Peyer's patch (tissue), 4 donors: Measurements from ENCODE around the gene NFATC3. TPM values are rescaled to one million over a fixed set of nuclear protein-coding genes. Genes with fewer than 3 reads are reported as not detected.
A peak's percentile ranks its signal among the peaks of the same experiment; 100 is the strongest.

Source experiments
- DNase-seq, 3 donors: peaks; one replicate each; pipeline ENCODE4 v3.0.0-alpha.2; 2017 to 2019
- H3K27ac ChIP-seq, 4 donors: fragments of 200-600 bp; sonication (generic); one replicate each; pipeline ENCODE4 v1.5.1; 2016 to 2019
- H3K27me3 ChIP-seq, 2 donors: fragments of 200-600 bp; sonication (generic); one replicate each; pipeline ENCODE4 v1.5.1; 2019
- H3K36me3 ChIP-seq, 3 donors: fragments of 200-600 bp; sonication (generic); one replicate each; pipeline ENCODE4 v1.5.1; 2016 to 2019
- H3K4me1 ChIP-seq, 4 donors: fragments of 200-600 bp; sonication (generic); one replicate each; pipeline ENCODE4 v1.5.1; 2016 to 2019
- H3K4me3 ChIP-seq, 4 donors: fragments of 200-600 bp; sonication (generic); 1 replicate in 3 of 4; 2 replicates in 1 of 4; pipeline ENCODE4 v1.5.1; 2016 to 2019; ENCODE audit warnings: mild to moderate bottlenecking in 1 of 4
- H3K9me3 ChIP-seq, 4 donors: fragments of 200-600 bp; sonication (generic); one replicate each; pipeline ENCODE4 v1.5.1; 2016 to 2019; ENCODE audit warnings: mild to moderate bottlenecking in 1 of 4
- POLR2A ChIP-seq, 2 donors: fragments of 450-650 bp; IDR thresholded peaks; one replicate each; pipeline ENCODE4 v1.5.1; 2017; ENCODE audit warnings: antibody characterized with exemption in 2 of 2, mild to moderate bottlenecking in 2 of 2, moderate library complexity in 2 of 2
- total RNA-seq, 4 donors: library from RNA; depleted of rRNA; stranded (reverse); fragments of >200 nt; gene quantifications; one replicate each; pipeline ENCODE4 v1.1.0, GENCODE V29; 2016
- TF ChIP-seq, protein P1 (sequence below), 6 experiments: fragments of 450-650 bp in 4 of 6; fragments of 200-600 bp in 2 of 6; sonication (generic) in 1 of 6; IDR thresholded peaks; one replicate each; pipeline ENCODE4 v1.5.1; 2017 to 2019; ENCODE audit warnings: antibody characterized with exemption in 6 of 6, mild to moderate bottlenecking in 3 of 6, moderate library complexity in 1 of 6

The NFATC3 gene
- total RNA-seq, 4 donors from 2014 or later: 40.5 to 72.0 (median 61.0) TPM

DNA sequence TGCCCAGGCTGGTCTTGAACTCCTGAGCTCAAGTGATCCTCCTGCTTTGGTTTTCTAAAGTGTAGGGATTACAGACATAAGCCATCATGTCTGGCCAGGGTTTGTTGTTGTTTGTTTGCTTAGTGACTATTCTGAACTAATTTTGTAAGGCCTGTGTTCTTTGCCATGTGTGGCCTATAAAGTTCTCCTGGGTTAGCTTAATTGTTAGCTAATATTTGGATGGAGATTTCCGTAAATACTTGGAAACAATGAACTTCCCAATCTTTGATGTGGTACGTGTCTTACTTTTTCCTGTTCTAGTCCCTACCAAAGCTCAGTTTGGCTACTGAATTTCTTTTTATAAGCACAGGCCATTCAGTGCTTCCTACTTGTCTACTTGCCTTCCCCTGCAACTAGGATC lies 37.2 kb upstream of the NFATC3 start:
- peaks cover 0 to 12% (median 0%) of the 10 kb centered on the region in 3 donors for H3K36me3 ChIP-seq
- no peak for DNase-seq
- no peak overlapping the region for H3K4me3 ChIP-seq
- no peaks in the 10 kb centered on the region for H3K4me1 ChIP-seq
- no peak overlapping the region for H3K27ac ChIP-seq
- no peaks in the 10 kb centered on the region for H3K27me3 ChIP-seq
- no peaks in the 10 kb centered on the region for H3K9me3 ChIP-seq
- TF ChIP-seq POLR2A (IDR thresholded peaks at IDR 0.05): no peak
- TF ChIP-seq, protein P1, sequence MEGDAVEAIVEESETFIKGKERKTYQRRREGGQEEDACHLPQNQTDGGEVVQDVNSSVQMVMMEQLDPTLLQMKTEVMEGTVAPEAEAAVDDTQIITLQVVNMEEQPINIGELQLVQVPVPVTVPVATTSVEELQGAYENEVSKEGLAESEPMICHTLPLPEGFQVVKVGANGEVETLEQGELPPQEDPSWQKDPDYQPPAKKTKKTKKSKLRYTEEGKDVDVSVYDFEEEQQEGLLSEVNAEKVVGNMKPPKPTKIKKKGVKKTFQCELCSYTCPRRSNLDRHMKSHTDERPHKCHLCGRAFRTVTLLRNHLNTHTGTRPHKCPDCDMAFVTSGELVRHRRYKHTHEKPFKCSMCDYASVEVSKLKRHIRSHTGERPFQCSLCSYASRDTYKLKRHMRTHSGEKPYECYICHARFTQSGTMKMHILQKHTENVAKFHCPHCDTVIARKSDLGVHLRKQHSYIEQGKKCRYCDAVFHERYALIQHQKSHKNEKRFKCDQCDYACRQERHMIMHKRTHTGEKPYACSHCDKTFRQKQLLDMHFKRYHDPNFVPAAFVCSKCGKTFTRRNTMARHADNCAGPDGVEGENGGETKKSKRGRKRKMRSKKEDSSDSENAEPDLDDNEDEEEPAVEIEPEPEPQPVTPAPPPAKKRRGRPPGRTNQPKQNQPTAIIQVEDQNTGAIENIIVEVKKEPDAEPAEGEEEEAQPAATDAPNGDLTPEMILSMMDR (IDR thresholded peaks at IDR 0.05): no peak

DNA sequence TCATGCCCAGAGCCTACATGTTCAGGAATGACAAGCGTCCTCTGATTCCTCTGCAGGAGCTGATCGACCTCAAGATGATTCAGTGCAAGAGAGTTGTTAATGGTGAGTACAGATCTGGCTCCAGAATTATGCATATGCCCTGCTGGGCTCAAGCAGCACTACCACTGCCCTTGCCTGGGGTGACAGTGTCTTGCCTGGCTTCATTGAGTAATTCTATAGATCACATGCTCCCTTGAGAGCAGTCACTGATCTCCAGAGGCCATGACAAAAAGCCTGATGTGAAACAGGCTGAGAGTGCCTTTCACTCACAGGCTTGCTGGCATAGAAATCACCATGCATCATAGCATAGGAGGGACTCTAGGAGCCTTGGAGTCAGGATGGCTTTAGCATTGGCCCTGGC lies 35.7 kb upstream of the NFATC3 start:
- Histone ChIP-seq H3K27ac (no peak overlapping the region), H3K9me3 (no peaks in the 10 kb centered on the region), H3K4me1 (no peaks in the 10 kb centered on the region), H3K36me3 (peaks cover 0 to 21% (median 0%) of the 10 kb centered on the region in 3 donors), H3K4me3 (no peak overlapping the region), H3K27me3 (no peaks in the 10 kb centered on the region)
- TF ChIP-seq, protein P1 (IDR thresholded peaks at IDR 0.05): no peak
- no peak for TF ChIP-seq POLR2A (IDR thresholded peaks at IDR 0.05)
- DNase-seq: no peak

DNA sequence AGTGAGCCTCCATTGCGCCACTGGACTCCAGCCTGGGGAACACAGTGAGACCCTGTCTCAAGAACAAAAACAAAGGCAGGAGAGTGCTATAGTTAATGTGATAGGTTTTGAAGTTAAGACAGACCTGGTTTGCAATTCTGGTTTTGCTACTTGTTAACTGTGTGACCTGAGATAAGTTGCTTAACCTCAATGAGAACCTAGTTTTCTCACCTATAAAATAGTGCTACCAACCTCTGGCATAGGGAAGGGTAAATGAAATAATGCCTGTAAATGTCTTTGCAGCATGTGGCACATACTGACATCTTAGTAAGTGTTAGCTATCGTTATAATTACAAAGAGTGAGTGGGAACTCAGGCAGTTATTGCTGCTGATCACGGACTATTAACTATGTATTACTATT lies 29.8 kb upstream of the NFATC3 start:
- no peak for DNase-seq
- Histone ChIP-seq H3K36me3 (peaks cover 0 to 25% (median 0%) of the 10 kb centered on the region in 3 donors), H3K4me3 (no peak overlapping the region), H3K4me1 (no peaks in the 10 kb centered on the region), H3K27me3 (no peaks in the 10 kb centered on the region), H3K9me3 (no peaks in the 10 kb centered on the region), H3K27ac (no peak overlapping the region)
- TF ChIP-seq POLR2A (IDR thresholded peaks at IDR 0.05): no peak
- TF ChIP-seq, protein P1 (IDR thresholded peaks at IDR 0.05): no peak

DNA sequence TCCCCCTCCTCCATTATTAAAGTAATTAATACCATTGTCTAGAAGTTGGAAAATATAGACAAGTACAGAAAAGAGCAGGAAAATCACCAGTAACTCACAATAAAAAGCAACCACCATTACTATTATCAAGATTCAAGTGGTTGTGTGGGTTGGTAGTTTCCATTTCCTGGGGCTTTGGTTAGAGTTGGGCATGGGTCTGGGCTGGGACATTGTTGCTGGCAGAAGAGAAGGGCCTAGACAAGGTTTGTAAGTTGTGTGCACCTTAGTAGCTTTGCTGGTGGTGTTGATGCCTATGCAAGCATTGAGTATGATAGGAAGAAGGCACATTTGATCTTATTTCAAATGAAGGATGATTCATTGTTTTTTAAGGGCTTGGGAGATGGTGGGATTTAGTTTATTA lies 25.4 kb upstream of the NFATC3 start:
- Histone ChIP-seq H3K36me3 (peaks cover 0 to 23% (median 0%) of the 10 kb centered on the region in 3 donors), H3K4me3 (no peak overlapping the region), H3K27me3 (no peaks in the 10 kb centered on the region), H3K27ac (no peak overlapping the region), H3K9me3 (no peaks in the 10 kb centered on the region), H3K4me1 (peaks cover 0 to 6% (median 3%) of the 10 kb centered on the region in 4 donors)
- TF ChIP-seq POLR2A (IDR thresholded peaks at IDR 0.05): no peak
- TF ChIP-seq, protein P1 (IDR thresholded peaks at IDR 0.05): no peak
- DNase-seq: no peak

DNA sequence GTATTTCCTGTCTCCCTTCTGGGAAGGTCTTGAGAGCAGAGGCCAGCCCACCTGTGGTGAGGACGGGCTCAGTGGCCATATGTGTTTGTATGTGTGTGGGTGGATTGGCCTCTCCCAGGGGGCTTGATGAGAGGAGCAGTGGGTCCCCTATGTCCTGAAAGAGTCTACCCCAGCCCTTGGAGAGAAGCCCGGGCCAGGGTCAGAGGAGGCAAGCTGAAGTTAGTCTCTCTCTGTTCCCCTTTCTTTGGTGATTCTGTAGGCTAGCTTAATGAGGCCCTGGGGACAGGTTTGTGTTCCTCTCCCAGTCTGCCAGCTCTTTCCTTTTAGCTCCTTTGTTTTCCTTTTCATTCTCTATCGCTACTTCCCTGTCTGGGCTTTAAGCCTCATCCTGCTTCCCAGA lies 23.8 kb upstream of the NFATC3 start:
- Histone ChIP-seq H3K27ac (no peak overlapping the region), H3K36me3 (peaks cover 0 to 9% (median 0%) of the 10 kb centered on the region in 3 donors), H3K4me3 (no peak overlapping the region), H3K27me3 (no peaks in the 10 kb centered on the region), H3K4me1 (peaks cover 0 to 7% (median 3%) of the 10 kb centered on the region in 4 donors), H3K9me3 (no peaks in the 10 kb centered on the region)
- peak in 1 of 3 donors; percentile 26 for DNase-seq
- no peak for TF ChIP-seq POLR2A (IDR thresholded peaks at IDR 0.05)
- TF ChIP-seq, protein P1 (IDR thresholded peaks at IDR 0.05): no peak

DNA sequence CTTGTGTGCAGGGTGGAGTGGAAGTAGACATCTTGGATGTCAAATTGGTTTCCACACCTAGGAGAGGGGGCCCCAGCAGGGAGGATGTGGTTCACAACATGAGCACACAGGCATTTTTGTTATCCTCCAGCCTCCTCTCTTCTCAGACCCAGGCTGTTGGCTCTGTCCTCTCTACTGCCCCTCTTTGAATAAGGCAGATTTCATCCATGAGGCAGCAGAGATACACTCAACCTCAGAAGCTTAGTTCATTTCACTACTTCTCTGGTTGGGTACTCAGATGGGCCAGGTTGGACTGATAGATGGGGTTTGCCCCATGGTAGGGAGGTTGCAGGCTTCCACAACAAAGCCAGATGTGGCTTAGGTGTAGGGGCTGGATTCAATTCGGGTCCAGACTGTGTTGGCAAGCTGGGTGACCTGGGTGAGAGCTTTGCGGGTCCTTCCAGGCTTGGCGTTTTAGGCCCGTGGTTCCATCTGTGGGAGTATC lies 22.2 kb upstream of the NFATC3 start:
- Histone ChIP-seq H3K27ac (peak overlapping the region in 1 of 4 donors; percentile 13), H3K4me1 (peaks cover 0 to 7% (median 3%) of the 10 kb centered on the region in 4 donors), H3K36me3 (peaks cover 0 to 9% (median 0%) of the 10 kb centered on the region in 3 donors), H3K4me3 (no peak overlapping the region), H3K27me3 (no peaks in the 10 kb centered on the region), H3K9me3 (no peaks in the 10 kb centered on the region)
- TF ChIP-seq, protein P1 (IDR thresholded peaks at IDR 0.05): no peak
- no peak for TF ChIP-seq POLR2A (IDR thresholded peaks at IDR 0.05)
- DNase-seq: peak in 2 of 3 donors; percentile 45 to 69
